GM21576 (cell line): ENCODE data around the gene PLCB4.

Experiments used
- ATAC-seq: cut with Tn5 transposase; IDR thresholded peaks from one replicate; pipeline ENCODE4 v1.9.1; 2021; ENCODE audit warnings: mild to moderate bottlenecking, moderate library complexity; ENCODE audit not compliant: unreplicated experiment

PLCB4 gene

GRCh38 chr20:9166153-9166780 is 97.4 kb downstream of the PLCB4 start:
- no peak for ATAC-seq

DNA sequence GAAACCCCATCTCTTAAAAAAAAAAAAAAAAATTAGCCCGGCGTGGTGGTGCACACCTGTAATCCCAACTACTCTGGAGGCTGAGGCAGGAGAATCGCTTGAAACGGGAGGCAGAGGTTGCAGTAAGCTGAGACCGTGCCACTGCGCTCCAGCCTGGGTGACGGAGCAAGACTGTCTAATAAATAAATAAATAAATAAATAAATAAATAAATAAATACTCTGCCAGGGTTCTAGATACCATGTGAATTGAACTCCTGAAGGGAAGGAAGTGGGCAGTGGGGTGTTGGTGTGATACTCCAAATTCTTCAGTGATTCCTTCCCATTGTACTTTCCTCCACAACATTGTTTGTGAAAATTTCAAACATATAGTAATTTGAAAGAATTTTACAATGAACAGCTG is 100.5 kb downstream of the PLCB4 start:
- ATAC-seq, result no peak

GRCh38 chr20:9172851-9173250 is 104.0 kb downstream of the PLCB4 start:
- no peak for ATAC-seq

- ATAC-seq, result no peak
Observed at GRCh38 chr20:9177278-9177677, 108.4 kb downstream of the PLCB4 start.

GRCh38 chr20:9179193-9179802 is 110.4 kb downstream of the PLCB4 start:
- no peak for ATAC-seq

DNA sequence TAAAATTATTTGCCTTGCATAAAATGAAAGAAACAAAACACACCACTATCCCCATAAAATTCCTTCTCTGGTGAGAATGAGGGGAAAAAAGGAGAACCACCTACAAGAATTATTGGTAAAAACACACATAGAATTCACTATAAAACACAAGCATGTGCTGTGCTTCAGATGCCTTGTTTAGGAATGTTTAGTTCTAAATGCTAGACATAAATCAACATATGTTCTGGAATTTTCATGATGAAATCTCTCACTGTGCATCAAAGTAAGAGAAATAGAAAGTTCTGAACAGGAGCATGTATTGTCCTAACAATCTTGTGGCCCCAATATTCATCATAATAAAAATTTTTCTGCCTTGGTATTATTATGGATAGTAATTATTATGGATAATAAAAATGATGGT is 111.0 kb downstream of the PLCB4 start:
- ATAC-seq, result no peak

- no peak for ATAC-seq
Observed at GRCh38 chr20:9180481-9181257, 111.8 kb downstream of the PLCB4 start.

DNA sequence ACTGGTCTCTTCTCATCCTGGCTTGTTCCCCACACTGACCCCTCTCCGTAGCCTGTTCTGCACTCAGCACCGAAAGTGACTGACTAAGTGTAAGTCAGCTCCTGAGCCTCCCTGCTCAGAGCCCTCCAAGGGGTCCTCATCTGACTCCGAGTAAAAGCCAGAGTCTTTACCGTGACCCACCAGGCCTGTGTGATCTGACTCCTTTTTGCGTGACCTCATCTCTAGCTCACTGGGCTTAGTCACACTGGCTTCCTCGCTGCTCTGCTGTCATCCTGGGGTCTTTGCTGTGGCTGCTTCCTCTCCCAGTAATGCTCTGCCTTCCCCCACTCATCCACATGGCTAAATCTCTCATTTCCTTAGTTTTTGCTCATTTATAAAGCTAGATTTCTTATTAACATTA is 116.6 kb downstream of the PLCB4 start:
- no peak for ATAC-seq

DNA sequence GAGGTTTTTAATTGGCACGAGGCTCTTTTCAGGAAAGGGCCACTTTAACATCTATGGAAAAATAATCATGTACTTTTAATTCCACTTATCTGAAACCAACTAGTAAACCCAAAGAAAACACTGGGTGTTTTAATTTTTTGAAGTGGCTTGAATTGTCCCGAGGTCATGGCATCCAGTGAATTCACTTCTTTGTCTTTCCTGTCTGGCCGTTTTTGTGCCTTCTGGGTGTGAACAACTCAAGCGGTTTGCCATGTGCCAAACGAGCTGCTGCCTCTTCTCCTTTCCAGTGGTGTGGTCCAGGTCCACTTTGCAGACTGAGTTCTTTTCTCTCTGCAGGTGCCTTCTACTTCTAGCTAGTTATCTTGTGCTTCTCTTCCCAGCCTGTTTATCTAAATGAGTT is 117.5 kb downstream of the PLCB4 start:
- ATAC-seq, result no peak

DNA sequence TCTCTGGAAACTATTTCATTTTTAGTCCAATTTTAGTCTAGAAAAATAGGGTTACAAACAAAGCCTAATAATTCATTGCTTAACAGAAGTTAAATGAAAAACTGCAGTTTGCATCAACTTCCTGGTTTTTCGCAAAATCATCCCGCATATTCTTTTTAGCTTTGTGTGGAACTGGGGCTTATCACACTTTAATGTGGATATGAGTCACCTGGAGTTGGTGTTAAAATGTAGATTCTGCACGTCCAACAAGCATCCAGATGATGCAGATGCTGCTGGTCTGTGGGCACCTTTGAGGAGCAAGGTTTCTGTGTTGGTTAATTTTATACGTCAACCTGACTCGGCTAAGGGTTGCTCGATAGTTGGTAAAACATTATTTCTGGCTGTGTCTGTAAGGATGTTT is 126.1 kb downstream of the PLCB4 start:
- ATAC-seq, result no peak

GRCh38 chr20:9196110-9196509 is 127.2 kb downstream of the PLCB4 start:
- ATAC-seq, result no peak

GRCh38 chr20:9198460-9198859 is 129.6 kb downstream of the PLCB4 start:
- no peak for ATAC-seq

GRCh38 chr20:9200196-9200595 is 131.3 kb downstream of the PLCB4 start:
- no peak for ATAC-seq

DNA sequence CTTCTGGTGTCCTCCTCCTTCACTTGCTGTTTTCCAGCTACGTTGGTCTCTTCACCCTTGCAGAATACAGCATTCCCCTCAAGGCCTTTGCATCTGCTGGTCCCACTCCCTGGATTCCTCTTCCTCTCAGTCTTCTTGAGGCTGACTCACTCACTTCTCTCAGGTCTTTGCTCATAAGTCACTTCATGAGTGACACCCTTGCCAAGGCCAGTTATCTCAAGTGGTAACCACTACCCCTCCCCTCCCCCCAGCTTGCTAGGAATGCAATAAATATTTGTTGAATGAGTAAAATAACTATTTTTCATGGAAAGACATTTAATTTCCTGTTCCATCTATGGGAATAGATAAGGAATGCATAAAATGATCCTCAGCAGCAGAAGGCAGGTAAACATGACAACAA is 131.7 kb downstream of the PLCB4 start:
- no peak for ATAC-seq

DNA sequence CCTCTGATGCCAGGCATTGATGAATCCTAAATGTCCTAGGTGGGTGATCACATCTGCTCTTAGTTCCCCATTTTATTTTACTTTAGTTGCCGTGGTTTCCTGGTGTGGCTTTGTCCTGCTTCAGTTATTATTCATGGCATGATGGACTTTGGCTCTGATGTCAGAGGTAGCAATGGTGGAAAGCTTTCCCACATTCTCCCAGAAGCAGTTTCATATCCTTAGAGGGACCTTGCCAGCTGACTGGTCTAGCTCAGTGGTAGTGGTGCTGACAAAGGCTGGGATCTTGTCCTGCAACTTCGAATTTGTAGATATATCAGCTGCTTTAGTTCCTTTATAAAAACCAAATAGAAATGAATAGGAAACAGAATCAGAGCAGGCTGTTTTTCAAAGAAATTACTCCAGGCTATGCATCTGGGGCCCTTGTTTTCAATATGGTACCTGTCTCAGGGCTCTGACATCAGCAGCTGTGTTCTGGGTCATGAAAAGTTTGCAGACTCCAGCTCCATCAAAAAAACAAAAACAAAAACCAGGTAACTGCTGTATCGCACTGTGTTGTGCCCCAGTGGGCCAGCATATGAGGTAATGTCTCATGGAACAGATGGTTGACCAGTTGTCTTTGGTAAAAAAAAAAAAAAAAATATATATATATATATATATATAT is 133.7 kb downstream of the PLCB4 start:
- no peak for ATAC-seq

- ATAC-seq, result no peak
Observed at GRCh38 chr20:9203081-9203447, 134.2 kb downstream of the PLCB4 start.

DNA sequence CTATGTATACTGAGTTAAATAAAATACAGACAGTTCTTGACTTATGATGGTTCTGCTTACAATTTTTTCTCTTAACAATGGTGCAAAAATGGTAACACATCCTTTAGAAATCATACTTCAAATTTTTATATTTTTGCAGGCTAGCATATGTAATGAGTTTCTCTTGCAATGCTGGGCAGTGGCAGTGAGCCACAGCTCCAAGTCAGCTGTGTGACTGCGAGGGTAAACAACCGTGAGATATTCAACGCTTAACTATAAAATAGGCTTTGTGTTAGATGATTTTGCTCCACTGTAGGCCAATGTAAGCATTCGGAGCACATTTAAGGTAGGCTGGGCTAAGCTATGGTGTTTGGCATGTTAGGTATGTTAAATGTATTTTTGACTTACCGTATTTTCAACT is 136.1 kb downstream of the PLCB4 start:
- ATAC-seq, result no peak

DNA sequence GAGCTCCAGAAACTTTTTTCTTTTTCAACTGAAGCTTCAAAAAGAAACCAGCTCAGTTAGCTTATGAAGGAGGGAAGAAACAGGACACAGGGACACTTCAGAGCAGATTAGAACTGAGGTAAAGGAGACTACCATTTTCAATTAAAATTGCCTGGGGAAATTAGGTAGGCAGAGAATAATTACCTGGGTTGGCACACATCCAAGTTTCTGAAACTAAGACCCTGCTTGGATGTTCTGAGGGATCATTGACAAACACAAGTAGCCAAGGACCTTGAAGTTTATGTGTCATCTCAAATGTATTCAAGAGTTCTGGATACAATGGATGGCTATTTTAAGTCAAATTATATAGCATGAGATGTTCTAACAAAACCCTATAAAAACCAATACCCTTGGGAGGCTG is 137.6 kb downstream of the PLCB4 start:
- no peak for ATAC-seq

- ATAC-seq, result no peak
Observed at GRCh38 chr20:9207253-9207652, 138.4 kb downstream of the PLCB4 start.

GRCh38 chr20:9210356-9210755 is 141.5 kb downstream of the PLCB4 start:
- no peak for ATAC-seq

DNA sequence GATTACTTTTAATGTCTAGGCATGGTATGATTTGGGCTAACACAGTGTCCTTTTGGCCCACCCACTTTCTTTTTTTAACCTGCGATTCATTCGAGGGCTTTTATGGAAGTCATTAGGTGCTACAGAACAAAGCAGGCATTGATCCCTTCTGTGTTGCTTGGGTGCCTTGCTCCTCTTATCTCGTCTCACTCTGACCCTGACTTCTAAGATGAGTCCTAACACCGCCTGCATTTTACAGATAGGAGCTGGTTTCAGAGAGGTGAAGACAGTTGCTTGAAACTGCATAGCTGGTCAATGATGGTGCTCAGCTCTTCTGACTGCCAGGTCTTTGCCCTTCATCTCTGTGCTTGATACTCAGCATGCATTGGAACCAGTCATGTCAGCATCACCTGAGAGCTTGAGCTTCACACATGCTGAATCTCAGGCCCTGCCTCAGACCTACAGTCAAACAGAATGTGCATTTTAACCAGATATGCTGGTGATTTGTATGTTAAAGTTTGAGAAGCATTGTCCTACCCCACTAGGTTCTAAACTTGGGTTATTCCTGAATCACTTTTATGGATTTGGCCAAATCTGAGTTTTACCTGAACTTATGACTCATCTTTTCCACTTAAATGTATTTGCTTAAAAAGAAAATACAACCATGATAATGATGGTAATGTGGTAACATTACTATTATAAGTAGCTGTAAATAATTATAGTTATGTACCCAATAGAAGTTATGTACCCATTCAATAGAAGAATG is 142.3 kb downstream of the PLCB4 start:
- no peak for ATAC-seq
